Peyer's patch (tissue), 4 donors: Measurements from ENCODE around the gene NOL12. TPM values are rescaled to one million over a fixed set of nuclear protein-coding genes. Genes with fewer than 3 reads are reported as not detected.

Source experiments
- DNase-seq, 3 donors: peaks; one replicate each; pipeline ENCODE4 v3.0.0-alpha.2; 2017 to 2019
- H3K27ac ChIP-seq, 4 donors: fragments of 200-600 bp; sonication (generic); one replicate each; pipeline ENCODE4 v1.5.1; 2016 to 2019
- H3K27me3 ChIP-seq, 2 donors: fragments of 200-600 bp; sonication (generic); one replicate each; pipeline ENCODE4 v1.5.1; 2019
- H3K36me3 ChIP-seq, 3 donors: fragments of 200-600 bp; sonication (generic); one replicate each; pipeline ENCODE4 v1.5.1; 2016 to 2019
- H3K4me1 ChIP-seq, 4 donors: fragments of 200-600 bp; sonication (generic); one replicate each; pipeline ENCODE4 v1.5.1; 2016 to 2019
- H3K4me3 ChIP-seq, 4 donors: fragments of 200-600 bp; sonication (generic); 1 replicate in 3 of 4; 2 replicates in 1 of 4; pipeline ENCODE4 v1.5.1; 2016 to 2019; ENCODE audit warnings: mild to moderate bottlenecking in 1 of 4
- H3K9me3 ChIP-seq, 4 donors: fragments of 200-600 bp; sonication (generic); one replicate each; pipeline ENCODE4 v1.5.1; 2016 to 2019; ENCODE audit warnings: mild to moderate bottlenecking in 1 of 4
- CTCF ChIP-seq, 6 experiments: fragments of 450-650 bp in 4 of 6; fragments of 200-600 bp in 2 of 6; sonication (generic) in 1 of 6; IDR thresholded peaks; one replicate each; pipeline ENCODE4 v1.5.1; 2017 to 2019; ENCODE audit warnings: antibody characterized with exemption in 6 of 6, mild to moderate bottlenecking in 3 of 6, moderate library complexity in 1 of 6
- POLR2A ChIP-seq, 2 donors: fragments of 450-650 bp; IDR thresholded peaks; one replicate each; pipeline ENCODE4 v1.5.1; 2017; ENCODE audit warnings: antibody characterized with exemption in 2 of 2, mild to moderate bottlenecking in 2 of 2, moderate library complexity in 2 of 2
- total RNA-seq, 4 donors: library from RNA; depleted of rRNA; stranded (reverse); fragments of >200 nt; gene quantifications; one replicate each; pipeline ENCODE4 v1.1.0, GENCODE V29; 2016

The NOL12 gene
- total RNA-seq, 4 donors from 2014 or later = 37.5 to 144 (median 57.1) TPM

- TF ChIP-seq CTCF (IDR thresholded peaks at IDR 0.05) (peak in 2 of 6 experiments; percentile 9 to 13), POLR2A (IDR thresholded peaks at IDR 0.05) (peak; percentile 70 to 98)
- H3K9me3 ChIP-seq = no peaks in the 10 kb centered on the region
- DNase-seq = peak; percentile 97 to 100 (median 99)
- H3K36me3 ChIP-seq = peaks cover 0 to 9% (median 0%) of the 10 kb centered on the region in 3 donors
- H3K4me3 ChIP-seq = peak within 1 kb of the TSS; percentile 59 to 95 (median 82)
- peak within 1 kb of the TSS; percentile 85 to 98 (median 90) for H3K27ac ChIP-seq
- H3K27me3 ChIP-seq = no peaks in the 10 kb centered on the region
- peaks cover 0 to 64% (median 24%) of the 10 kb centered on the region in 4 donors for H3K4me1 ChIP-seq
Measured at GRCh38 chr22:37658133-37659065, 27.7 kb upstream of the NOL12 start, which contains the start of gene PDXP. PDXP (plus strand) TSS chr22:37658723; CDS start chr22:37658783, 60 bp downstream.

- H3K27me3 ChIP-seq = no peaks in the 10 kb centered on the region
- no peaks in the 10 kb centered on the region for H3K36me3 ChIP-seq
- no peaks in the 10 kb centered on the region for H3K9me3 ChIP-seq
- TF ChIP-seq CTCF (IDR thresholded peaks at IDR 0.05) (no peak), POLR2A (IDR thresholded peaks at IDR 0.05) (peak; percentile 88 to 96)
- peak; percentile 40 to 88 (median 87) for DNase-seq
- peak overlapping the region; percentile 59 to 95 (median 82) for H3K4me3 ChIP-seq
- H3K4me1 ChIP-seq = peaks cover 0 to 63% (median 24%) of the 10 kb centered on the region in 4 donors
- H3K27ac ChIP-seq = peak overlapping the region; percentile 85 to 98 (median 90)
Measured at GRCh38 chr22:37659066-37659896, 26.9 kb upstream of the NOL12 start.

- TF ChIP-seq POLR2A (IDR thresholded peaks at IDR 0.05) (peak; percentile 5 to 11), CTCF (IDR thresholded peaks at IDR 0.05) (no peak)
- no peak for DNase-seq
- peaks cover 0 to 57% (median 24%) of the 10 kb centered on the region in 4 donors for H3K4me1 ChIP-seq
- H3K27ac ChIP-seq = peak overlapping the region; percentile 85 to 98 (median 90)
- no peaks in the 10 kb centered on the region for H3K27me3 ChIP-seq
- H3K36me3 ChIP-seq = no peaks in the 10 kb centered on the region
- no peaks in the 10 kb centered on the region for H3K9me3 ChIP-seq
- peak overlapping the region; percentile 59 to 95 (median 82) for H3K4me3 ChIP-seq
Measured at GRCh38 chr22:37659897-37660708, 26.0 kb upstream of the NOL12 start.

GRCh38 chr22:37660709-37661045 is 25.5 kb upstream of the NOL12 start:
- peak overlapping the region in 2 of 4 donors; percentile 72 to 95 for H3K4me3 ChIP-seq

More at GRCh38 chr22:37660709-37661045, 25.5 kb upstream of the NOL12 start:
- H3K9me3 ChIP-seq = no peaks in the 10 kb centered on the region
- peaks cover 0 to 52% (median 24%) of the 10 kb centered on the region in 4 donors for H3K4me1 ChIP-seq
- H3K36me3 ChIP-seq = peaks cover 0 to 5% (median 0%) of the 10 kb centered on the region in 3 donors
- TF ChIP-seq CTCF (IDR thresholded peaks at IDR 0.05) (no peak), POLR2A (IDR thresholded peaks at IDR 0.05) (no peak)
- no peaks in the 10 kb centered on the region for H3K27me3 ChIP-seq
- DNase-seq = no peak
- H3K27ac ChIP-seq = peak overlapping the region; percentile 85 to 98 (median 90)
